DOHH2 (cell line): ENCODE measurements around the gene DSCAM.

ENCODE experiments used
- H3F3A ChIP-seq: fragments of 200-600 bp; sonication (generic), shearing (Covaris generic); 2 replicates; pipeline ENCODE4 v1.6.0; 2016; ENCODE audit warnings: antibody characterized with exemption, mild to moderate bottlenecking; ENCODE audit not compliant: control insufficient read depth, insufficient read depth
- H3K27ac ChIP-seq: fragments of 200-600 bp; sonication (generic); 2 replicates; pipeline ENCODE4 v1.5.1; 2014; ENCODE audit warnings: low read depth, mild to moderate bottlenecking, low read length, moderate library complexity
- H3K27me3 ChIP-seq: fragments of 200-600 bp; sonication (generic); 2 replicates; pipeline ENCODE4 v1.6.1; 2014; ENCODE audit warnings: mild to moderate bottlenecking, low read length, mixed read lengths; ENCODE audit not compliant: control insufficient read depth
- H3K36me3 ChIP-seq: fragments of 200-600 bp; sonication (generic); 2 replicates; pipeline ENCODE4 v1.6.1; 2014; ENCODE audit warnings: mild to moderate bottlenecking, low read length, moderate library complexity, mixed read lengths; ENCODE audit not compliant: control insufficient read depth
- H3K4me1 ChIP-seq: fragments of 200-600 bp; sonication (generic); 2 replicates; pipeline ENCODE4 v1.6.1; 2014; ENCODE audit warnings: mild to moderate bottlenecking, low read length, mixed read lengths; ENCODE audit not compliant: control insufficient read depth
- H3K4me2 ChIP-seq: fragments of 200-600 bp; sonication (generic); 2 replicates; pipeline ENCODE4 v1.6.0; 2014; ENCODE audit warnings: mild to moderate bottlenecking, low read length, moderate library complexity
- H3K4me3 ChIP-seq: fragments of 200-600 bp; sonication (generic); 2 replicates; pipeline ENCODE4 v1.5.1; 2014; ENCODE audit warnings: mild to moderate bottlenecking, low read length, mixed read lengths
- H3K79me2 ChIP-seq: fragments of 200-600 bp; sonication (generic); 2 replicates; pipeline ENCODE4 v1.6.1; 2014; ENCODE audit warnings: mild to moderate bottlenecking, low read length, mixed read lengths; ENCODE audit not compliant: control insufficient read depth
- H3K9me2 ChIP-seq: fragments of 200-600 bp; sonication (generic); replicated peaks from 2 replicates; pipeline ENCODE4 v1.6.1; 2014; ENCODE audit warnings: mild to moderate bottlenecking, low read length, mixed read lengths; ENCODE audit not compliant: control insufficient read depth
- H3K9me3 ChIP-seq: fragments of 200-600 bp; sonication (generic); 2 replicates; pipeline ENCODE4 v1.6.1; 2014; ENCODE audit warnings: antibody characterized with exemption, low read length, mixed read lengths; ENCODE audit not compliant: control insufficient read depth, insufficient read depth
- H4K20me1 ChIP-seq: fragments of 200-600 bp; sonication (generic); 2 replicates; pipeline ENCODE4 v1.6.0; 2014; ENCODE audit warnings: low read depth, mild to moderate bottlenecking, antibody characterized with exemption, low read length, moderate library complexity; ENCODE audit not compliant: control insufficient read depth, insufficient read depth
- EZH2phosphoT487 ChIP-seq: fragments of 200-600 bp; sonication (generic); IDR thresholded peaks from 2 replicates; pipeline ENCODE4 v1.6.1; 2017; ENCODE audit warnings: borderline replicate concordance, mild to moderate bottlenecking, antibody characterized with exemption, low read length, moderate library complexity, mixed read lengths
- TF ChIP-seq, protein P1 (sequence below): fragments of 200-600 bp; sonication (generic); IDR thresholded peaks from one replicate; pipeline ENCODE4 v1.5.1; 2014; ENCODE audit warnings: antibody characterized with exemption, mild to moderate bottlenecking, low read depth, low read length; ENCODE audit not compliant: poor library complexity, severe bottlenecking

Gene DSCAM

DNA sequence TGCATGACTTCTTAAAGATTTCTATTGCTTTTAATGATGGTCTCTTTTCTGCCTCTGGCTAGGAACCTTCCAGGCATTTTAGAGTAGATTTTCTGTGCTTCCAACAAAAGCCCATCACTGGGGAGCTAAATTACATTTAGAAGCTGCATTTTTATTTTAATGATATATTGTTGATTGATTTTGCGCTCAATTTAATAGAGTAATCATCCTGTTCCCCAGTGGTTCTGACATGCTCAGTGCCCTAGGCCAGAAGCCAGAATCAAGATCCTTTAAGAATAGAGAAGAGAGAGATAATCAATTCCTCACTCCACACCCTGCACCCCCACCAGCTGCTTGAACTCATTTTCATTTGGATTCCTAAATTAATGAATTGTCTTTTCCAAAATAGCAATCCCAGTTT, 881.9 kb downstream of the DSCAM start:
- TF ChIP-seq, protein P1, sequence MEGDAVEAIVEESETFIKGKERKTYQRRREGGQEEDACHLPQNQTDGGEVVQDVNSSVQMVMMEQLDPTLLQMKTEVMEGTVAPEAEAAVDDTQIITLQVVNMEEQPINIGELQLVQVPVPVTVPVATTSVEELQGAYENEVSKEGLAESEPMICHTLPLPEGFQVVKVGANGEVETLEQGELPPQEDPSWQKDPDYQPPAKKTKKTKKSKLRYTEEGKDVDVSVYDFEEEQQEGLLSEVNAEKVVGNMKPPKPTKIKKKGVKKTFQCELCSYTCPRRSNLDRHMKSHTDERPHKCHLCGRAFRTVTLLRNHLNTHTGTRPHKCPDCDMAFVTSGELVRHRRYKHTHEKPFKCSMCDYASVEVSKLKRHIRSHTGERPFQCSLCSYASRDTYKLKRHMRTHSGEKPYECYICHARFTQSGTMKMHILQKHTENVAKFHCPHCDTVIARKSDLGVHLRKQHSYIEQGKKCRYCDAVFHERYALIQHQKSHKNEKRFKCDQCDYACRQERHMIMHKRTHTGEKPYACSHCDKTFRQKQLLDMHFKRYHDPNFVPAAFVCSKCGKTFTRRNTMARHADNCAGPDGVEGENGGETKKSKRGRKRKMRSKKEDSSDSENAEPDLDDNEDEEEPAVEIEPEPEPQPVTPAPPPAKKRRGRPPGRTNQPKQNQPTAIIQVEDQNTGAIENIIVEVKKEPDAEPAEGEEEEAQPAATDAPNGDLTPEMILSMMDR, result no peak
- no peak for TF ChIP-seq EZH2phosphoT487
- Histone ChIP-seq H3K27ac (no peak overlapping the region), H3K9me2 (no peaks in the 10 kb centered on the region), H3F3A (no peaks in the 10 kb centered on the region), H3K36me3 (no peaks in the 10 kb centered on the region), H3K4me2 (no peak overlapping the region), H3K27me3 (no peaks in the 10 kb centered on the region), H3K9me3 (no peaks in the 10 kb centered on the region), H3K4me1 (no peaks in the 10 kb centered on the region), H4K20me1 (no peaks in the 10 kb centered on the region), H3K79me2 (no peaks in the 10 kb centered on the region), H3K4me3 (no peak overlapping the region)

DNA sequence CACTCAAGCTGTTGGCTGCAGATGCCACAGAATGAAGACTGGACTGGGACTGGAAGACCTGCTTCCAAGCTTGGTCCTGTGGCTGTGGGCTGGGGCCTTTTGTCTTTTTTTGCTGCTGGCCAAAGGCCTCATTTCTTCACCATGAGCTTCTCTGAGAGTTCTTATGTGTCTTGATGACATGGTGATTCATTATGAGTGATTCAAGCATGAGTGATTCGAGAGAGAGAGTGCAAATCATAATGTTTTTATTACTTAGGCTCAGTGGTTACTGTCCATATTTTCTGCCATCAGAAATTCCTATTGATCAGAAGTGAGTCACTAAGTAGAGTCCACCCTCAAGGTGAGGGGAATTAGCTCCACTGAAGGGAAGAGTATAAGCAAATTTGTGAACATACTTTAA, 885.7 kb downstream of the DSCAM start:
- no peak overlapping the region for H3K27ac ChIP-seq
- no peaks in the 10 kb centered on the region for H3K27me3 ChIP-seq
- H3K4me3 ChIP-seq, result no peak overlapping the region
- no peaks in the 10 kb centered on the region for H3K79me2 ChIP-seq
- no peaks in the 10 kb centered on the region for H4K20me1 ChIP-seq
- H3K36me3 ChIP-seq, result no peaks in the 10 kb centered on the region
- no peak overlapping the region for H3K4me2 ChIP-seq
- H3F3A ChIP-seq, result no peaks in the 10 kb centered on the region
- H3K9me2 ChIP-seq, result no peaks in the 10 kb centered on the region
- H3K4me1 ChIP-seq, result no peaks in the 10 kb centered on the region
- no peaks in the 10 kb centered on the region for H3K9me3 ChIP-seq
- TF ChIP-seq EZH2phosphoT487, result no peak
- TF ChIP-seq, protein P1, result no peak
